Measurements from ENCODE around the gene TRMT10A. TPM values are rescaled to one million over a fixed set of nuclear protein-coding genes. Genes with fewer than 3 reads are reported as not detected.
A peak's percentile ranks its signal among the peaks of the same experiment; 100 is the strongest.

Gene TRMT10A
- total and polyA plus RNA-seq, 2 of the 13 experiments (the other 11 are each of a cell fraction or from before 2014, with no cell fraction given), result 3.9 to 12.6 TPM

- TF ChIP-seq ZNF576 (CRISPR knock-in tag; IDR thresholded peaks at IDR 0.05) (no peak), ZNF607 (CRISPR knock-in tag; IDR thresholded peaks at IDR 0.05; ENCODE audit: borderline replicate concordance) (peak; percentile 66; the same call in 1 of the 2 replicates), BHLHE40 (IDR thresholded peaks at IDR 0.05; ENCODE audit: low read length) (no peak), ZNF280B (CRISPR knock-in tag; IDR thresholded peaks at IDR 0.05; ENCODE audit: borderline replicate concordance) (no peak), RBFOX2 (IDR thresholded peaks at IDR 0.05; ENCODE audit: low read depth, low read length) (peak; percentile 81), HNRNPH1 (optimal IDR thresholded peaks at IDR 0.05; ENCODE audit: low read depth, low read length) (no peak), U2AF2 (IDR thresholded peaks at IDR 0.05; ENCODE audit: low read depth, low read length) (no peak), CREM (IDR thresholded peaks at IDR 0.05) (peak; percentile 99), CREM (CRISPR knock-in tag; IDR thresholded peaks at IDR 0.05) (peak; percentile 68; the same call in 1 of the 2 replicates), ZNF224 (CRISPR knock-in tag; IDR thresholded peaks at IDR 0.05) (no peak), HES4 (CRISPR knock-in tag; IDR thresholded peaks at IDR 0.05; ENCODE audit: borderline replicate concordance) (no peak), ZBTB40 (IDR thresholded peaks at IDR 0.05) (peak; percentile 50; the same call in 1 of the 2 replicates), ZBTB40 (CRISPR knock-in tag; IDR thresholded peaks at IDR 0.05) (no peak), SCMH1 (CRISPR knock-in tag; IDR thresholded peaks at IDR 0.05; ENCODE audit: borderline replicate concordance) (no peak), IRF1 (CRISPR knock-in tag; IDR thresholded peaks at IDR 0.05; ENCODE audit: low read depth) (peak; percentile 34; the same call in 1 of the 2 replicates), ZSCAN12 (CRISPR knock-in tag; IDR thresholded peaks at IDR 0.05) (no peak), HOXA7 (CRISPR knock-in tag; IDR thresholded peaks at IDR 0.05) (no peak)
Observed at GRCh38 chr4:99563310-99564186, at the start of gene TRMT10A (continued).

Data from HepG2 (cell line).